ENCODE data around the gene ARHGAP24. TPM values are rescaled to one million over a fixed set of nuclear protein-coding genes. Genes with fewer than 3 reads are reported as not detected.

ARHGAP24 gene
- total RNA-seq, 1 experiment from 2014 or later: 17.4 TPM

- in situ Hi-C loops (cut with HindIII; ENCODE audit: low pct_unique_long_range_greater_than_20kb, low sequenced_read_pairs) (no loop called here), intact Hi-C loops (cut with micrococcal nuclease; ENCODE audit: unreplicated experiment) (no loop called here)
- no peak overlapping the region for H3K27ac ChIP-seq (ENCODE audit: low read length)
- DNase-seq (ENCODE audit: low read depth, low spot score): no peak
- H3K36me3 ChIP-seq (ENCODE audit: control insufficient read depth, insufficient read depth, low read length): no peaks in the 10 kb centered on the region
- POLR2A ChIA-PET: no interaction called here
- H3K27me3 ChIP-seq (ENCODE audit: control insufficient read depth, insufficient read depth, low read length): no peaks in the 10 kb centered on the region
- BruUV-seq (replicated peaks): no TSS peak
- no peaks in the 10 kb centered on the region for H3K9me3 ChIP-seq (ENCODE audit: control insufficient read depth, insufficient read depth, low read depth, low read length)
- ATAC-seq: no peak
- CTCF ChIA-PET: no interaction called here
- H3K4me1 ChIP-seq (ENCODE audit: control insufficient read depth, insufficient read depth, low read length): no peaks in the 10 kb centered on the region
- TF ChIP-seq CTCF (IDR thresholded peaks at IDR 0.05) (no peak), TCF7L2 (IDR thresholded peaks at IDR 0.05; ENCODE audit: low read depth, low read length) (no peak), POLR2AphosphoS5 (IDR thresholded peaks at IDR 0.05; ENCODE audit: low read depth, low read length) (no peak), SIN3A (IDR thresholded peaks at IDR 0.05; ENCODE audit: borderline replicate concordance, insufficient read depth, low read depth, low read length) (no peak), REST (IDR thresholded peaks at IDR 0.05; ENCODE audit: insufficient read depth in 1 of 2, low read depth in 2 of 2, low read length in 1 of 2) (no peak)
- no peak overlapping the region for H3K4me3 ChIP-seq (ENCODE audit: low read depth in 2 of 2, low read length in 2 of 2)
These were observed 213.2 kb downstream of the ARHGAP24 start for GRCh38 chr4:85688055-85688740.

GRCh38 chr4:85696661-85697060 lies 221.7 kb downstream of the ARHGAP24 start:
- POLR2A ChIA-PET: no interaction called here
- no TSS peak for BruUV-seq (replicated peaks)
- ATAC-seq: no peak

More at GRCh38 chr4:85696661-85697060, 221.7 kb downstream of the ARHGAP24 start:
- no peaks in the 10 kb centered on the region for H3K9me3 ChIP-seq (ENCODE audit: control insufficient read depth, insufficient read depth, low read depth, low read length)
- no peaks in the 10 kb centered on the region for H3K36me3 ChIP-seq (ENCODE audit: control insufficient read depth, insufficient read depth, low read length)
- CTCF ChIA-PET: no interaction called here
- in situ Hi-C loops (cut with HindIII; ENCODE audit: low pct_unique_long_range_greater_than_20kb, low sequenced_read_pairs) (no loop called here), intact Hi-C loops (cut with micrococcal nuclease; ENCODE audit: unreplicated experiment) (no loop called here)
- H3K4me3 ChIP-seq (ENCODE audit: low read depth in 2 of 2, low read length in 2 of 2): no peak overlapping the region
- no peaks in the 10 kb centered on the region for H3K4me1 ChIP-seq (ENCODE audit: control insufficient read depth, insufficient read depth, low read length)
- no peaks in the 10 kb centered on the region for H3K27me3 ChIP-seq (ENCODE audit: control insufficient read depth, insufficient read depth, low read length)
- TF ChIP-seq TCF7L2 (IDR thresholded peaks at IDR 0.05; ENCODE audit: low read depth, low read length) (no peak), POLR2AphosphoS5 (IDR thresholded peaks at IDR 0.05; ENCODE audit: low read depth, low read length) (no peak), REST (IDR thresholded peaks at IDR 0.05; ENCODE audit: insufficient read depth in 1 of 2, low read depth in 2 of 2, low read length in 1 of 2) (no peak), CTCF (IDR thresholded peaks at IDR 0.05) (no peak), SIN3A (IDR thresholded peaks at IDR 0.05; ENCODE audit: borderline replicate concordance, insufficient read depth, low read depth, low read length) (no peak)
- no peak overlapping the region for H3K27ac ChIP-seq (ENCODE audit: low read length)
- DNase-seq (ENCODE audit: low read depth, low spot score): no peak
